ENCODE data around the gene ZNF354C. TPM values are rescaled to one million over a fixed set of nuclear protein-coding genes. Genes with fewer than 3 reads are reported as not detected.
"Not testable (repeated sequence)": the region's sequence is repeated elsewhere in the genome, so short reads cannot be mapped to it uniquely, and the experiment has no call there.

Gene ZNF354C
- total and polyA plus RNA-seq, 2 of the 4 experiments (the other 2 are of a cell fraction), result 1.9 to 5.6 TPM

DNA sequence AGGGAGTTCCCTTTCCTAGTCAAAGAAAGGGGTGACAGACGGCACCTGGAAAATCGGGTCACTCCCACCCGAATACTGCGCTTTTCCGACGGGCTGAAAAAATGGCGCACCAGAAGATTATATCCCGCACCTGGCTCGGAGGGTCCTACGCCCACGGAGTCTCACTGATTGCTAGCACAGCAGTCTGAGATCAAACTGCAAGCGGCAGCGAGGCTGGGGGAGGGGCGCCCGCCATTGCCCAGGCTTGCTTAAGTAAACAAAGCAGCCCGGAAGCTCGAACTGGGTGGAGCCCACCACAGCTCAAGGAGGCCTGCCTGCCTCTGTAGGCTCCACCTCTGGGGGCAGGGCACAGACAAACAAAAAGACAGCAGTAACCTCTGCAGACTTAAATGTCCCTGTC, 41.1 kb downstream of the ZNF354C start:
- H3K79me1 ChIP-seq (ENCODE audit: low read depth in 1 of 2, low read length in 2 of 2); H3K23ac ChIP-seq (ENCODE audit: low read depth, low read length); H2AFZ ChIP-seq (replicated peaks; ENCODE audit: low read length, poor library complexity); intact Hi-C loops (cut with micrococcal nuclease); dilution Hi-C loops (cut with HindIII; ENCODE audit: low sequenced_read_pairs, unreplicated experiment); H2BK5ac ChIP-seq (ENCODE audit: low read depth, low read length, poor library complexity, severe bottlenecking); H3K36me3 ChIP-seq (ENCODE audit: control insufficient read depth, insufficient read depth, low read length); CTCF ChIA-PET; H4K5ac ChIP-seq (ENCODE audit: low read depth, low read length); DNase-seq; ATAC-seq (ENCODE audit: low read depth); BruUV-seq (replicated peaks); H3K27me3 ChIP-seq (ENCODE audit: control insufficient read depth, insufficient read depth, low read length); POLR2A ChIA-PET (ENCODE audit: unreplicated experiment); H2BK20ac ChIP-seq (ENCODE audit: low read depth, low read length); H2BK15ac ChIP-seq (ENCODE audit: low read depth, low read length); H4K20me1 ChIP-seq (ENCODE audit: insufficient read depth, low read length); H4K91ac ChIP-seq (ENCODE audit: insufficient read depth, low read depth, low read length); H3K4me2 ChIP-seq (ENCODE audit: low read depth, low read length); H4K8ac ChIP-seq (ENCODE audit: low read depth in 2 of 2, low read length in 2 of 2); H2AK9ac ChIP-seq (replicated peaks; ENCODE audit: low read depth, low read length, poor library complexity); H3K9ac ChIP-seq (ENCODE audit: low read depth, low read length); H3K14ac ChIP-seq (replicated peaks; ENCODE audit: low read depth, low read length); H3K27ac ChIP-seq (ENCODE audit: insufficient read depth, low read length); H3K4ac ChIP-seq (ENCODE audit: low read depth, low read length); H2AK5ac ChIP-seq (ENCODE audit: low read depth, low read length); H2BK120ac ChIP-seq (ENCODE audit: low read depth, low read length); H3K9me1 ChIP-seq (ENCODE audit: insufficient read depth, low read length); in situ Hi-C loops (cut with MboI; ENCODE audit: low sequenced_read_pairs); H3K4me3 ChIP-seq (ENCODE audit: insufficient read depth, low read depth, low read length); H3K56ac ChIP-seq (ENCODE audit: extremely low read depth, insufficient read depth, low read length); H3K18ac ChIP-seq (ENCODE audit: low read depth, low read length); H3K4me1 ChIP-seq (ENCODE audit: control insufficient read depth, insufficient read depth, low read length): not testable (repeated sequence)
- 94% methylated on average over 11 of the region's 17 CpGs; no CpG with 5 or more reads in 1 of the 2 experiments for WGBS, 2 experiments (ENCODE audit: extremely low coverage in 2 of 2, insufficient read length in 1 of 2)
- H3K9me3 ChIP-seq (ENCODE audit: control insufficient read depth, insufficient read depth, low read length), result peaks cover 22% of the 10 kb centered on the region
